22Rv1 (cell line): ENCODE results near the gene IL17A.

Experiments
- H3K27ac ChIP-seq: fragments of 450-650 bp; 2 replicates; pipeline ENCODE4 v1.5.1; 2017
- ZFX ChIP-seq: fragments of 450-650 bp; IDR thresholded peaks from 2 replicates; pipeline ENCODE4 v1.6.1; 2017; ENCODE audit warnings: antibody characterized with exemption, borderline replicate concordance
- TF ChIP-seq, protein P1 (sequence below): fragments of 450-650 bp; IDR thresholded peaks from 2 replicates; pipeline ENCODE4 v1.5.1; 2017; ENCODE audit warnings: mild to moderate bottlenecking

Gene IL17A

DNA sequence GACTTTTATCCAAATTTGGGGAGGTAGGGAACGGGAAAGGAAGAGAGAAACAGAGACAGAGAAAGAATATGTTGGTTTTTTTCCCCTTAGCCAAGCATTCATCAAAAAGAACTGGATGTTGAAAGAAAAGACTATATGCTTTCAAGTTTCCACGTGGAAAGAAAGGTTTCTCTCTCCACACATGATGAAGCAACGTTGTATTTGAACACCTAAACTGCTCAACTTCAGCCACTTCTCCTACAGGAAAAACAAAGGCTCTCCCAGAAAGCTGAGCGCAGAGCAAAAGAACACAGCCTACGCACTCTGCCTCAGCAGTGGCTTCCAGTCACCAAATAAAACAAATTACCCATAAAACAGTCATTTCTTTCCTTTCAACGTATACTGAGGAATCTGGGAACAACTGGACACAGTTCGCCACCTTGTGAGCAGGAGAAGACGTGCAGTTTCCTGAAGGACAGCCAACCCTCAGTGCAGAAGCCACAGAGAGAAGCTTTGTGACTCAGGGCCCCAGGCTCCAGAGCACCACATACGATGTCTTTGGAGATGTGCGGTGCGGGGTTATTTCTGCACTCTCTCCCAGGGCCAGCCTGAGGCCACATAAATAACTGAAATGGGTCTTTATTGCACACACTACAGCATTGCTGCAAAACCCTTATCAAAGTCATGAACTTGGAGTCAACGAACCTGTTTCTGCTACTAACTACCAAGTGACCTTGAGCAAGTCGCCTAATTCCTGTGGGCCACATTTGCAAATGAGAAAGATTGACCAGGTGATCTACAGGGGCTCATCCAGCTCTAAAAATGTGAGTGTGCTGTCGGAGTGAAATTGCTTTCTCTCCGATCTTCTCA lies 48.0 kb downstream of the IL17A start:
- no peak overlapping the region for H3K27ac ChIP-seq
- TF ChIP-seq ZFX: no peak
- TF ChIP-seq, protein P1, sequence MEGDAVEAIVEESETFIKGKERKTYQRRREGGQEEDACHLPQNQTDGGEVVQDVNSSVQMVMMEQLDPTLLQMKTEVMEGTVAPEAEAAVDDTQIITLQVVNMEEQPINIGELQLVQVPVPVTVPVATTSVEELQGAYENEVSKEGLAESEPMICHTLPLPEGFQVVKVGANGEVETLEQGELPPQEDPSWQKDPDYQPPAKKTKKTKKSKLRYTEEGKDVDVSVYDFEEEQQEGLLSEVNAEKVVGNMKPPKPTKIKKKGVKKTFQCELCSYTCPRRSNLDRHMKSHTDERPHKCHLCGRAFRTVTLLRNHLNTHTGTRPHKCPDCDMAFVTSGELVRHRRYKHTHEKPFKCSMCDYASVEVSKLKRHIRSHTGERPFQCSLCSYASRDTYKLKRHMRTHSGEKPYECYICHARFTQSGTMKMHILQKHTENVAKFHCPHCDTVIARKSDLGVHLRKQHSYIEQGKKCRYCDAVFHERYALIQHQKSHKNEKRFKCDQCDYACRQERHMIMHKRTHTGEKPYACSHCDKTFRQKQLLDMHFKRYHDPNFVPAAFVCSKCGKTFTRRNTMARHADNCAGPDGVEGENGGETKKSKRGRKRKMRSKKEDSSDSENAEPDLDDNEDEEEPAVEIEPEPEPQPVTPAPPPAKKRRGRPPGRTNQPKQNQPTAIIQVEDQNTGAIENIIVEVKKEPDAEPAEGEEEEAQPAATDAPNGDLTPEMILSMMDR: peak; percentile 81
